GM12878 (cell line): Measurements from ENCODE around the gene TTI1. TPM values are rescaled to one million over a fixed set of nuclear protein-coding genes. Genes with fewer than 3 reads are reported as not detected.

Source experiments
- ATAC-seq: fragments of 200-7000 bp; cut with Tn5 transposase; 3 replicates; pipeline ENCODE4 v1.9.1; 2020; ENCODE audit warnings: mild to moderate bottlenecking, moderate library complexity
- BruUV-seq: library from RNA; stranded (reverse); fragments of 400-500 nt; replicated peaks from 2 replicates; lab custom pipeline; 2021; lab: Mats Ljungman, UMichigan
- CTCF ChIA-PET: fragments of 300-600 bp; sonication (Branson Sonifier 250); formaldehyde crosslinking; extraction: SDS; loops from one replicate; lab custom pipeline; 2021; ENCODE audit warnings: inconsistent platforms; lab: Yijun Ruan, JAX
- POLR2A ChIA-PET: fragments of 350-600 bp; formaldehyde crosslinking; extraction: SDS; loops from one replicate; lab custom pipeline; 2021; ENCODE audit warnings: inconsistent platforms; lab: Charles Lee
- RAD21 ChIA-PET: fragments of 300-600 bp; sonication (Branson Sonifier 250); formaldehyde crosslinking; loops from one replicate; lab custom pipeline; 2023; ENCODE audit warnings: antibody characterized with exemption; ENCODE audit not compliant: unreplicated experiment; lab: Charles Lee
- SMC1A ChIA-PET: fragments of 300-600 bp; sonication (Branson Sonifier 250); formaldehyde crosslinking; loops from one replicate; lab custom pipeline; 2023; ENCODE audit not compliant: unreplicated experiment, uncharacterized antibody; lab: Charles Lee
- DNase-seq: peaks from one replicate; pipeline ENCODE4 v3.0.0-alpha.2; 2011; ENCODE audit warnings: low read depth, low spot score
- FAIRE-seq: peaks from 3 replicates; lab custom pipeline; 2011; peaks lifted over from hg19 to GRCh38; lab: Jason Lieb, UNC
- H2AFZ ChIP-seq: 2 replicates; pipeline ENCODE4 v1.6.0; 2011; ENCODE audit warnings: low read depth, low read length, control low read depth; ENCODE audit not compliant: control insufficient read depth
- H3K27ac ChIP-seq: 2 replicates; pipeline ENCODE4 v1.5.1; 2011; ENCODE audit warnings: control low read depth; ENCODE audit not compliant: control insufficient read depth, insufficient read depth
- H3K27me3 ChIP-seq, 2 experiments: replicated peaks in 1 of 2; 2 replicates each; pipeline versions ENCODE4 v1.6.0 to v1.6.1; 2011; ENCODE audit warnings: low read length in 1 of 2; ENCODE audit not compliant: control insufficient read depth in 2 of 2, insufficient read depth in 2 of 2
- H3K36me3 ChIP-seq, 2 experiments: 2 replicates each; pipeline ENCODE4 v1.5.1; 2011; ENCODE audit warnings: low read length in 1 of 2; ENCODE audit not compliant: control insufficient read depth in 2 of 2, insufficient read depth in 2 of 2
- H3K4me1 ChIP-seq: 2 replicates; pipeline ENCODE4 v1.6.1; 2011; ENCODE audit warnings: mild to moderate bottlenecking, low read length, moderate library complexity, mixed read lengths; ENCODE audit not compliant: control insufficient read depth, insufficient read depth
- H3K4me2 ChIP-seq: 2 replicates; pipeline ENCODE4 v1.6.0; 2011; ENCODE audit warnings: control low read depth; ENCODE audit not compliant: control insufficient read depth, insufficient read depth
- H3K4me3 ChIP-seq: fragments of 200-600 bp; sonication (generic); 2 replicates; pipeline ENCODE4 v1.5.1; 2016
- H3K79me2 ChIP-seq: 2 replicates; pipeline ENCODE4 v1.6.0; 2011; ENCODE audit warnings: low read length; ENCODE audit not compliant: control insufficient read depth, insufficient read depth
- H3K9ac ChIP-seq: 2 replicates; pipeline ENCODE4 v1.8.0; 2011; ENCODE audit warnings: low read length, control low read depth, mixed read lengths; ENCODE audit not compliant: control insufficient read depth, insufficient read depth
- H3K9me3 ChIP-seq: replicated peaks from 3 replicates; pipeline ENCODE4 v1.5.1; 2011; ENCODE audit warnings: mild to moderate bottlenecking, low read length; ENCODE audit not compliant: control insufficient read depth, insufficient read depth
- H4K20me1 ChIP-seq: 2 replicates; pipeline ENCODE4 v1.6.0; 2011; ENCODE audit not compliant: control insufficient read depth, insufficient read depth
- ATF7 ChIP-seq: fragments of 450-650 bp; IDR thresholded peaks from 2 replicates; pipeline ENCODE4 v1.6.1; 2016; ENCODE audit warnings: low read depth, mild to moderate bottlenecking
- CHD2 ChIP-seq: IDR thresholded peaks from 2 replicates; pipeline ENCODE4 v1.6.1; 2011; ENCODE audit warnings: low read depth, low read length, improper control_type of control experiment, borderline replicate concordance
- E2F8 ChIP-seq: fragments of 450-650 bp; IDR thresholded peaks from 2 replicates; pipeline ENCODE4 v1.6.1; 2018; ENCODE audit warnings: mild to moderate bottlenecking, low read depth, moderate library complexity; ENCODE audit not compliant: partially characterized antibody
- EGR1 ChIP-seq, 2 experiments: IDR thresholded peaks; 1 replicate in 1 of 2; 2 replicates in 1 of 2; pipeline ENCODE4 v1.6.1; 2011 to 2012; ENCODE audit warnings: low read depth in 2 of 2, low read length in 2 of 2, borderline replicate concordance in 1 of 2, mild to moderate bottlenecking in 1 of 2, moderate library complexity in 1 of 2
- HDGF ChIP-seq: fragments of 450-650 bp; IDR thresholded peaks from 2 replicates; pipeline ENCODE4 v1.6.1; 2016; ENCODE audit warnings: antibody characterized with exemption
- MAX ChIP-seq: IDR thresholded peaks from 2 replicates; pipeline ENCODE4 v1.6.1; 2012; ENCODE audit warnings: low read depth, low read length, improper control_type of control experiment
- NBN ChIP-seq: fragments of 450-650 bp; IDR thresholded peaks from 2 replicates; pipeline ENCODE4 v1.6.1; 2016
- POU2F2 ChIP-seq: IDR thresholded peaks from 3 replicates; pipeline ENCODE4 v1.6.1; 2011; ENCODE audit warnings: low read depth, mild to moderate bottlenecking, low read length, borderline replicate concordance
- RB1 ChIP-seq: fragments of 450-650 bp; formaldehyde crosslinking; IDR thresholded peaks from 2 replicates; pipeline ENCODE4 v1.6.1; 2017; ENCODE audit warnings: mild to moderate bottlenecking, borderline replicate concordance
- SMAD5 ChIP-seq: IDR thresholded peaks from 2 replicates; pipeline ENCODE4 v1.6.1; 2016; ENCODE audit warnings: antibody characterized with exemption, low read depth
- TAF1 ChIP-seq: IDR thresholded peaks from 2 replicates; pipeline ENCODE4 v1.6.1; 2011; ENCODE audit warnings: mild to moderate bottlenecking, low read depth, low read length, borderline replicate concordance
- TBL1XR1 ChIP-seq: IDR thresholded peaks from 2 replicates; pipeline ENCODE4 v1.6.1; 2012; ENCODE audit warnings: low read depth, low read length, improper control_type of control experiment
- TCF12 ChIP-seq: IDR thresholded peaks from 2 replicates; pipeline ENCODE4 v1.6.1; 2011; ENCODE audit warnings: low read depth, mild to moderate bottlenecking, low read length
- ZNF384 ChIP-seq: IDR thresholded peaks from 2 replicates; pipeline ENCODE4 v1.6.1; 2012; ENCODE audit warnings: low read depth, mild to moderate bottlenecking, low read length, improper control_type of control experiment, borderline replicate concordance
- ZSCAN29 ChIP-seq: fragments of 450-650 bp; IDR thresholded peaks from 2 replicates; pipeline ENCODE4 v1.6.1; 2017; ENCODE audit warnings: mild to moderate bottlenecking, moderate library complexity
- WGBS: methylation state at CpG from one replicate; pipeline ENCODE4 v1.1.6; 2016; ENCODE audit warnings: low lambda C conversion rate; ENCODE audit not compliant: insufficient replicate concordance, insufficient coverage; ENCODE audit errors: missing lambda C conversion rate; 5-methylcytosine and 5-hydroxymethylcytosine counted together
- in situ Hi-C: fragments of 300-500 bp; cut with MboI; formaldehyde crosslinking; loops from 9 replicates; pipeline ENCODE4 v1.14.3; 2018; ENCODE audit warnings: mixed read lengths
- intact Hi-C: fragments of 100-400 bp; cut with micrococcal nuclease; formaldehyde crosslinking; loops from one replicate; pipeline ENCODE4 v1.14.2; 2022; ENCODE audit not compliant: unreplicated experiment
- polyA plus RNA-seq, 11 experiments: library from polyadenylated mRNA; depleted of rRNA in 4 of 11; unstranded in 6 of 11; stranded (reverse) in 5 of 11; fragments of >200 nt; fragmentation: Nextera tagmentation in 4 of 11; fragmentation: Illumina TruSeq in 1 of 11; extraction: Ambion mirVana in 4 of 11; extraction: Trizol in 1 of 11; gene quantifications; 1 replicate in 1 of 11; 2 replicates in 10 of 11; pipeline versions ENCODE4 v1.2.1 to v1.2.3, GENCODE V29; 2011 to 2016; ENCODE audit warnings: inconsistent platforms in 2 of 11, missing spikeins in 2 of 11, low read depth in 1 of 11
- total RNA-seq, 4 experiments: library from RNA; depleted of rRNA in 3 of 4; stranded (reverse); fragments of >200 nt in 3 of 4; fragmentation: Illumina TruSeq in 1 of 4; extraction: Trizol in 1 of 4; gene quantifications; 2 replicates each; pipeline versions ENCODE4 v1.2.1 to v1.2.3, GENCODE V29; 2013 to 2021
- TF ChIP-seq, protein P1 (sequence below): fragments of 150-350 bp; IDR thresholded peaks from 2 replicates; pipeline ENCODE4 v1.6.1; 2014; ENCODE audit warnings: mild to moderate bottlenecking, low read depth, low read length

TTI1 gene
- total and polyA plus RNA-seq, 10 of the 15 experiments (the other 5 are each of a cell fraction or from before 2014, with no cell fraction given), result 5.3 to 44.6 (median 24.9) TPM

GRCh38 chr20:37944456-37944981, 88.7 kb downstream of the TTI1 start:
- no peak for DNase-seq
- H3K36me3 ChIP-seq, result no peaks in the 10 kb centered on the region
- no peak for ATAC-seq
- ChIA-PET SMC1A (no interaction called here), CTCF (no interaction called here), RAD21 (no interaction called here), POLR2A (no interaction called here)
- no peaks in the 10 kb centered on the region for H3K79me2 ChIP-seq
- no peaks in the 10 kb centered on the region for H3K4me1 ChIP-seq
- H3K4me3 ChIP-seq, result no peak overlapping the region
- no peak for TF ChIP-seq TBL1XR1
- TF ChIP-seq POU2F2, result no peak
- TF ChIP-seq TCF12, result no peak
- TF ChIP-seq MAX, result no peak
- TF ChIP-seq EGR1 (IDR thresholded peaks at IDR 0.05; ENCODE audit: borderline replicate concordance in 1 of 2, low read depth in 2 of 2, low read length in 2 of 2), result no peak
- TF ChIP-seq TAF1, result no peak
- TF ChIP-seq E2F8, result no peak
- no peak for TF ChIP-seq RB1
- no peak for TF ChIP-seq HDGF
- TF ChIP-seq, protein P1, sequence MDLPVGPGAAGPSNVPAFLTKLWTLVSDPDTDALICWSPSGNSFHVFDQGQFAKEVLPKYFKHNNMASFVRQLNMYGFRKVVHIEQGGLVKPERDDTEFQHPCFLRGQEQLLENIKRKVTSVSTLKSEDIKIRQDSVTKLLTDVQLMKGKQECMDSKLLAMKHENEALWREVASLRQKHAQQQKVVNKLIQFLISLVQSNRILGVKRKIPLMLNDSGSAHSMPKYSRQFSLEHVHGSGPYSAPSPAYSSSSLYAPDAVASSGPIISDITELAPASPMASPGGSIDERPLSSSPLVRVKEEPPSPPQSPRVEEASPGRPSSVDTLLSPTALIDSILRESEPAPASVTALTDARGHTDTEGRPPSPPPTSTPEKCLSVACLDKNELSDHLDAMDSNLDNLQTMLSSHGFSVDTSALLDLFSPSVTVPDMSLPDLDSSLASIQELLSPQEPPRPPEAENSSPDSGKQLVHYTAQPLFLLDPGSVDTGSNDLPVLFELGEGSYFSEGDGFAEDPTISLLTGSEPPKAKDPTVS, result no peak
- TF ChIP-seq CHD2, result no peak
- TF ChIP-seq ATF7, result no peak
- TF ChIP-seq NBN, result no peak
- TF ChIP-seq SMAD5, result no peak
- no peak for TF ChIP-seq ZSCAN29
- TF ChIP-seq ZNF384, result no peak
- H3K4me2 ChIP-seq, result no peak overlapping the region
- intact Hi-C loops (no loop called here), in situ Hi-C loops (no loop called here)
- H3K27ac ChIP-seq, result no peak overlapping the region
- H2AFZ ChIP-seq, result no peak overlapping the region
- WGBS, result 53% methylated on average over 11 of the region's 11 CpGs
- H3K27me3 ChIP-seq, result no peaks in the 10 kb centered on the region; a peak in 1 of 4 replicates
- no peak overlapping the region for H3K9ac ChIP-seq
- no peak for FAIRE-seq
- no peaks in the 10 kb centered on the region for H4K20me1 ChIP-seq
- H3K9me3 ChIP-seq, result peaks cover 1% of the 10 kb centered on the region; the same call in 1 of the 3 replicates
- BruUV-seq, result no TSS peak
